ENCODE measurements around the gene ZNF579.
"Not testable (repeated sequence)": the region's sequence is repeated elsewhere in the genome, so short reads cannot be mapped to it uniquely, and the experiment has no call there.

DNA sequence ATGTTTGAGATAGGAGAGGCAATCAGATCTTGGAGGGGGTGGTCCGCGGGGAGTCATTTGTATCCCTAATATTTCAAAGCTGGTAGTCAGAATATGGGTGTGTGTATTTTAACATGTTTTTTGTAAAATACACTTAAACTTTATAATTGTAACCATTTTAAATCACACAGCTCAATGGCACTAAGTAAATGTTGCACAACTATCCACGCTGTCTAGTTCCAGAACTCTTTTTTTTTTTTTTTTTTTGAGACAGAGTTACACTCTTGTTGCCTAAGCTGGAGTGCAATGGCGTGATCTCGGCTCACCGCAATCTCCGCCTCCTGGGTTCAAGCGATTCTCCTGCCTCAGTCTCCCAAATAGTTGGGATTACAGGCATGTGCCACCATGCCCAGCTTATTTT lies 3.2 kb upstream of the ZNF579 start:
- TF ChIP-seq, protein P1, sequence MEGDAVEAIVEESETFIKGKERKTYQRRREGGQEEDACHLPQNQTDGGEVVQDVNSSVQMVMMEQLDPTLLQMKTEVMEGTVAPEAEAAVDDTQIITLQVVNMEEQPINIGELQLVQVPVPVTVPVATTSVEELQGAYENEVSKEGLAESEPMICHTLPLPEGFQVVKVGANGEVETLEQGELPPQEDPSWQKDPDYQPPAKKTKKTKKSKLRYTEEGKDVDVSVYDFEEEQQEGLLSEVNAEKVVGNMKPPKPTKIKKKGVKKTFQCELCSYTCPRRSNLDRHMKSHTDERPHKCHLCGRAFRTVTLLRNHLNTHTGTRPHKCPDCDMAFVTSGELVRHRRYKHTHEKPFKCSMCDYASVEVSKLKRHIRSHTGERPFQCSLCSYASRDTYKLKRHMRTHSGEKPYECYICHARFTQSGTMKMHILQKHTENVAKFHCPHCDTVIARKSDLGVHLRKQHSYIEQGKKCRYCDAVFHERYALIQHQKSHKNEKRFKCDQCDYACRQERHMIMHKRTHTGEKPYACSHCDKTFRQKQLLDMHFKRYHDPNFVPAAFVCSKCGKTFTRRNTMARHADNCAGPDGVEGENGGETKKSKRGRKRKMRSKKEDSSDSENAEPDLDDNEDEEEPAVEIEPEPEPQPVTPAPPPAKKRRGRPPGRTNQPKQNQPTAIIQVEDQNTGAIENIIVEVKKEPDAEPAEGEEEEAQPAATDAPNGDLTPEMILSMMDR (IDR thresholded peaks at IDR 0.05), result not testable (repeated sequence)
- TF ChIP-seq ZC3H11A (IDR thresholded peaks at IDR 0.05); POLR2AphosphoS2 (conservative IDR thresholded peaks at IDR 0.05; ENCODE audit: low read length): not testable (repeated sequence)

Measured in A549 (cell line).